Measurements from ENCODE around the gene KBTBD12.
A peak's percentile ranks its signal among the peaks of the same experiment; 100 is the strongest.

The KBTBD12 gene

DNA sequence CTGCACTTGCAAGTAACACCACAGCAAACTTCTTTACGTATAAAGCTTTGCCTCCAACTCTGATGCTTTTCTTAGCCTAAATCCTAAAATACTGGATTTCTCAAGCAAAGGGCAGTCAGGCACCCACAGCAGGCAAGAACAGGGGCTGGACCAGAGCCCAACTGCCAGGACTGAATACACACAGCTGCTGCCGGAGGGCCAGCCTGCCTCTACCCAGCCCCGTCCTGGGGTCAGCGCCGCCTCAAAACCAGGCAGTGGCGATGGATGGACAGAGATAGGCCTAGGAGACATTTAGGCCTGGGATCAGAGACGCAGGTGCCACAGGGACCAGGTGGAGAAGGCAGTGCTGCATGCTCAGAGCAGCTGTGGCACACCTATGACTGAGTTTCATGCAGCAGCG, 89.6 kb downstream of the KBTBD12 start:
- TF ChIP-seq, protein P1, sequence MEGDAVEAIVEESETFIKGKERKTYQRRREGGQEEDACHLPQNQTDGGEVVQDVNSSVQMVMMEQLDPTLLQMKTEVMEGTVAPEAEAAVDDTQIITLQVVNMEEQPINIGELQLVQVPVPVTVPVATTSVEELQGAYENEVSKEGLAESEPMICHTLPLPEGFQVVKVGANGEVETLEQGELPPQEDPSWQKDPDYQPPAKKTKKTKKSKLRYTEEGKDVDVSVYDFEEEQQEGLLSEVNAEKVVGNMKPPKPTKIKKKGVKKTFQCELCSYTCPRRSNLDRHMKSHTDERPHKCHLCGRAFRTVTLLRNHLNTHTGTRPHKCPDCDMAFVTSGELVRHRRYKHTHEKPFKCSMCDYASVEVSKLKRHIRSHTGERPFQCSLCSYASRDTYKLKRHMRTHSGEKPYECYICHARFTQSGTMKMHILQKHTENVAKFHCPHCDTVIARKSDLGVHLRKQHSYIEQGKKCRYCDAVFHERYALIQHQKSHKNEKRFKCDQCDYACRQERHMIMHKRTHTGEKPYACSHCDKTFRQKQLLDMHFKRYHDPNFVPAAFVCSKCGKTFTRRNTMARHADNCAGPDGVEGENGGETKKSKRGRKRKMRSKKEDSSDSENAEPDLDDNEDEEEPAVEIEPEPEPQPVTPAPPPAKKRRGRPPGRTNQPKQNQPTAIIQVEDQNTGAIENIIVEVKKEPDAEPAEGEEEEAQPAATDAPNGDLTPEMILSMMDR (IDR thresholded peaks at IDR 0.05; ENCODE audit: insufficient read depth, low read length, missing control alignments), result no peak
- POLR2A ChIA-PET, result no interaction called here
- H3K4me3 ChIP-seq (ENCODE audit: low read depth, low read length), result no peak overlapping the region
- DNase-seq (ENCODE audit: low read depth, low spot score), result no peak
- CTCF ChIA-PET, result no interaction called here

DNA sequence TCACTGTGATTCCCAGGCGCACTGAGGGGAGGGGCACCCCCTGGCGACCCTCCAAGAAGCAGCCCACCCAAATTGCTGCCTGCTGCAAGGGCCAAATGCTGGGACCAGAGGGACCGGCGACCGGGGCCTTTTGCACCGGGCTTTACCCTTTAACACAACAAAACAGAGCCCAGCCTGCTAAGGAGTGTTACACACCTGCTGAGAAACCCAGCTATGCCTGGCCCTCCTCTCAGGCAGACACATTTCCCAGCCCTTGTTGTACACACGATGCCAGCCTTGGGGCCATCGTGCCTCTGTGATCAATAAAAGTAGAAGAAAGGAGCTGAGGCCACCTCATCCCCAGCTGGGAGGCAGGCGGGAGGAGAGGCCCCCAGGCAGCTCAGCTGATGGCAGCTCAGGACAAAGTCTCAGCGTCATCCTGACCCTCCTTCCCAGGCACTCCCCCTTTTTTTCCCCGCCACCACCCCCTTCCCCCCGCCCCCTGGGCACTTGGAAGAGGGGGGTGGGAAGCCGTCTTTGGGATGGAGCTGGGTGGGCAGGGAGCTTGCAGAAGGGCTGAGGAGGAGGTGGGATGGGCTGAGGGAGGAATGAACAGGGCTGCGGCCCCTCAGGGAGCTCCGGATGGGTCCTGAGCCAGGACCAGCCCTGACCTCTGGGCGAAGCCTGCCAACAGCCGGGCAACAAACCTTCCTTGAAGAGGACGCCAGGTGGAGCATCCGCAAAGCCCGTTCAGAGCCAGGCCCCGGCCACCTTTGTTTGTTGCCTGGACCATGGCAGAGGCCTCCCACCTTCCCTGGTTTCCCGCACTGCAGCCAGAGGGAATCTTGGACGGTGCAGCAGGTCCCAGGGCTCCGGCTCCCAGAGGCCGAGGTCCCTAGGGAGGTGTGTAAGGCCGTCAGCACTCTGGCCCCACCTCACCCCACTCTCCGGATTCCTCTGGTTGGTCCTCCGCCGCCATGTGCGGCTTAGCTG, 91.3 kb downstream of the KBTBD12 start:
- ChIA-PET POLR2A (no interaction called here), CTCF (no interaction called here)
- TF ChIP-seq, protein P1 (IDR thresholded peaks at IDR 0.05; ENCODE audit: insufficient read depth, low read length, missing control alignments), result no peak
- H3K4me3 ChIP-seq (ENCODE audit: low read depth, low read length), result no peak overlapping the region
- no peak for DNase-seq (ENCODE audit: low read depth, low spot score)

DNA sequence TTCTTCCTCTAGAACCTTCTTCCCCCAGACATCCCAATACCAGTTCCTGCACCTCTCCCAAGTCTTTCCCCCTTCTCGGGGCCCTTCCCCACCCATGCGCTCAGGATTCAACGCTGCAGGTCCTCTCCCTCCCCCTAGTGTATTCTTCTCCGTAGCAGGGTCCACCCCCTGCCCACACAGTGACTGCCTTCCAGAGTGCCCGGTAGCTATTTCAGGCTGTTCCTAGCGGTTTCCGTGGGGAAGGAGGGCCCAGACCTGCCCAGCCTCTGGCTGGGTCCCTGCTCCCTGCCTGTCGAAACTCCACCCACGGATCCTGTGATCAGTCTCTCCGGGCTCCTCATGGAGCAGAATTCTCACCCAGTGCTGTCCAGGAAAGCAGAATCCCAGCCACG, 92.0 kb downstream of the KBTBD12 start:
- H3K4me3 ChIP-seq (ENCODE audit: low read depth, low read length), result no peak overlapping the region
- TF ChIP-seq, protein P1 (IDR thresholded peaks at IDR 0.05; ENCODE audit: insufficient read depth, low read length, missing control alignments), result no peak
- ChIA-PET POLR2A (no interaction called here), CTCF (interaction anchor here (1.2 kb wide), 1 partner anchor 127 kb away, joined by 3 read pairs; no protein-coding TSS in a partner anchor)
- DNase-seq (ENCODE audit: low read depth, low spot score), result no peak

DNA sequence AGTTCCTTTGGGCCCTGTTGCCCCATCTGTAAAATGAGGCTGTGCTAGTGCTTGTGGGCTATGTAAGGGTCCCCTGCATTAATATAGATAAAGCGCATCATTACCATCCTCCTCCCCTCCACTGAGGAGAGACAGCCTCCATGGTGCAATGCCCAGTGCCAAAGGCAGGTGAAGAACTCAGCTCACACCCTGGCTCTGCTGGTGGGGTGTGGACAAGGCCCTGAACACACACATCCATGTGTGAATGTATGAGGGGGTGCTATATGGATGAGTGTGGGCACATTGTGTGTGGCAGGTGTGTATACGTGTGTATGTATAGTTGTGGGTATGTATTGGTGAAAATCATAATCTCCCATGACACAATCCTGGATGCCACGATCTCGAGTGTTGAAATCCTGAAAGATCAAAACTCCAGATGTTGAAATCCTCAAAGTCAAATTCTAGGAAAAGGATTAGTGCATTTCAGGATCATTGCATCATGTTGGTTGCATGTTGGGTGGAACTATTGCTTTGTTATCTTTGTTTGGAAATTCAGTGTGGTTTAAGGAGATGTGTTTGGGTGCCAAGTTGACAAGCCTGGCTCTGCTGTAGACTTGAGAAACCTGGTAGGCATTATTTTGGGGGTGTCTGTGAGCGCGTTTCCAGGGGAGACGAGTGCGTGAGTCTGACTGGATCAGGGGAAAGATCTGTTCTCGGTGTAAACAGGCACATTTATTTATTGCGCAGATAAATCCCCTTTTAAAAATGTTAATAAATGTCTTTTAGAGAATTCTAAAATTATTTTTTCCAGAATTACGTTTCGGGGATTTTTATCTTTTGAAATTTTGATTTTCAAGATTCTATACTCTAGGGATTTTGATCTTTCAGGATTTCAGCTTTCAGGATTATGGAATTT, 95.2 kb downstream of the KBTBD12 start:
- no peak overlapping the region for H3K4me3 ChIP-seq (ENCODE audit: low read depth, low read length)
- ChIA-PET CTCF (interaction anchor here (2.0 kb wide), 1 partner anchor 123 kb away, joined by 8 read pairs; no protein-coding TSS in a partner anchor), POLR2A (no interaction called here)
- TF ChIP-seq, protein P1 (IDR thresholded peaks at IDR 0.05; ENCODE audit: insufficient read depth, low read length, missing control alignments), result no peak
- DNase-seq (ENCODE audit: low read depth, low spot score), result peak; percentile 7

DNA sequence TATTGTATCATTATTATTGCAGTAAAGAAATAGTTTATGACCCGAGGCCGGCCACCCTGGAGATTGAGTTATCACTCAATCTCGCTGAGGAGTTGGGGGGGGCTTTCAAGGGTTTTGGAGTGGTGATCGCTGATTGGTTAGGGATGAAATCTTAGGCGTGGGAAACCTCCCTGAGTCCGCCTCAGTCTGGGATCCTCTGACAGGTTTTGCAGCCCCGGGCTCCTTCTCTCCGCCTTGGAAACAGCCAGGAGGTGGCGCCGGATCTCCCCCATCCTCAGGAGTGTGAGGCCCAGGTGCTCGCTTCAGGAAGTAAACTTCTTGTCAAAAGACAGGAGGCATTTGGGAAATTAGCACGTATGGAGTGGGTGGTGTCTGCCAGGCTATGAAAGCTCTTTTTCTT, 96.1 kb downstream of the KBTBD12 start:
- ChIA-PET POLR2A (no interaction called here), CTCF (interaction anchor here (1.4 to 2.0 kb wide), 2 partner anchors 30 to 123 kb away, joined by 3 to 8 read pairs; no protein-coding TSS in a partner anchor)
- H3K4me3 ChIP-seq (ENCODE audit: low read depth, low read length), result no peak overlapping the region
- TF ChIP-seq, protein P1 (IDR thresholded peaks at IDR 0.05; ENCODE audit: insufficient read depth, low read length, missing control alignments), result peak; percentile 43
- DNase-seq (ENCODE audit: low read depth, low spot score), result no peak
